GM18907 (cell line): ENCODE results near the gene FSTL1.
"Not testable (repeated sequence)": the region's sequence is repeated elsewhere in the genome, so short reads cannot be mapped to it uniquely, and the experiment has no call there.

Experiments
- ATAC-seq: cut with Tn5 transposase; IDR thresholded peaks from one replicate; pipeline ENCODE4 v1.9.1; 2021; ENCODE audit warnings: mild to moderate bottlenecking, moderate library complexity; ENCODE audit not compliant: unreplicated experiment

The FSTL1 gene

DNA sequence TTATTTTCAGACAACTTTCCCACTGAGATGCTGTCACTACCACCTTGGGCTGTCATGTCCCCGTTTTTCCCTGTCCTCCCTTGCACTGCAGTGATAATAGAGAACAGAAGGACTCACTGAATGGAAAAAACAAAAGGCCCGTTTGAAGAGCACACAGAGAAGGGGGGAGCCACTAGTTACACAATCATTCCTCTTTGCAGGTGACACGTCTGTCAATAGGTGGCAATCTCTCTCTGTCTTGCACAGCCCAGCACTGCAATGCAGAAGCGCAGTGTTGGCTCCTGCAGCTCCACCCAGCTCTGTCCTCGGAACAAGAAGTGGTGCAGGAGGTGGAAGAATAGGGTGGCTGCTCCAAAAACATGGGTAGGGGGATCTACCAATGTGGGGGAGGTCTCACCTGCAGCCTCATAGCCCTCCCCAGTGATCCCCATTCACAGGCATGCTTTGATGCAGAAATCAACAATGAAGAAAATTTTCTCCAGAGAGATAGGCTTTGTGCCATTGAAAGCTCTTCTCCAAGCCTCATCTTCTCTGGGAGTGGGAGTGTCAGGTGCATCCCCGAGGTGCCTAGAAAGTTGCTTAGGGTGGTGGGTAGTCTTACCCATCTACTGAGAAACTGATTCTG lies 31.8 kb downstream of the FSTL1 start:
- peak; percentile 44 for ATAC-seq

DNA sequence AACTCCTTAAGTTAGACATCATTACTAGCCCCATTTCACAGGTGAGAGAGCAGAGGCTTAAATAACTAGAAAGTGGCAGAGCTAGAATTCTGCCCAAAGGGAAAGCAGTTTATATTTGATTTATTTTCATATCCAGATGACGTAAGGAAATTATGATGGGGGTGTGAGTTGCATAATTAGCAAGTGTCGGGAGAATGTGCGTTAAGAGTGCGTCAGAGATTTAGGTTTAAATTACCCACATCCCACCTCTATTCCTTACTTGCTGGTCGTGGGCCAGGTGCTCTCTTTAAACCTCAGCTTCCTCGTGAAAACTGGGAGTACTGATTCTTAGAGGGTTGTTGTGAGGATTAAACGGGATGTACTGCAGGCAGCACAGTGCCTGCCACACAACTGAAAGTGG lies 32.3 kb downstream of the FSTL1 start:
- ATAC-seq = no peak

DNA sequence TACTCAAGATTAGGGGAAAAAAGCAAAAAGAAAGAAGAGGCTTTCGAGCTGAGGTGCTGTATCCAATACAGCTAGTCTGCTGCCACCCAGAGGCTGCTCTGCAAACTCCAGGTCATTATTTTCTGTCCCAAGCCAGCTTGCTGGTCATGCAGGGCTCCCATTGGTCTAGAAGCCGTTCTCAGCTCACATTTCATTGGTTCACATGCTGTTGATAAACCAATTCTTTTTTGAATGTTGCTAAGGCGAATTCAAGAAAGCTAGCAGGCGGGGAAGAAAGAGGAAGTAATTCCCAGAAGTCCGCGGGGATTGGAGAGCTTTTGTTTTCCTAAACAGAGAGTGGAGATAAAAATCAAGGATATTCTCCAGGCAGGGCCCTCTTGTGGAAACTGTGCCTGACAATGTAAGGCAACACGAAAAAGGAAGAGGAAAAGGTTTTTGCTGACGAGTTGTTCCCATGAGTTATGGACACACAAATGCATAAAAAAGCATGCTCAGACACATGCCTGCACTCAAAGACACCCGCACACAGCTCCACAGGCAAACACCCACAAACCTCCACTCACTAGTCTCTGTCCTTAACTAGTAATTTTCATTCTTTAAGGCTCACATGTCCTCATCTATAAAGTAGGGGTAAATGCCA lies 33.4 kb downstream of the FSTL1 start:
- ATAC-seq = peak; percentile 100

DNA sequence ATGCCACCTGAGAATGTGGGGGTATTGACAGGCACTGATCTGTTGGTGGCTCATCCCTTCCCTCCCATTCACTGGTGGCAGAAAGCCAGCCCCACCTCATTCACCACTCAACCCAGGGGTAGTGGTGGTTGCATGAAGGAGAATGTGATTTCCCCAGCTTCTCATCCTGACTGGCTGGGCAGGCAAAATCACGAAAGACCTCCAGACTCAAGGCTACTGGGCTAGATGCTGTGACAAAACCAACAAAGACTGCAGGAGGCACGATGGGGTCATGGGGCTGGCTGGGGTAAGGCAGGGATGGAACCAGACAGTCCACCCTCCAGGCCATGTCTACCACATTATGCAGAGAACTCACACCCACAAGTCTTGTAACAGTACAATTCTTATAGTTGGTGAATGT lies 33.9 kb downstream of the FSTL1 start:
- ATAC-seq = peak; percentile 41

DNA sequence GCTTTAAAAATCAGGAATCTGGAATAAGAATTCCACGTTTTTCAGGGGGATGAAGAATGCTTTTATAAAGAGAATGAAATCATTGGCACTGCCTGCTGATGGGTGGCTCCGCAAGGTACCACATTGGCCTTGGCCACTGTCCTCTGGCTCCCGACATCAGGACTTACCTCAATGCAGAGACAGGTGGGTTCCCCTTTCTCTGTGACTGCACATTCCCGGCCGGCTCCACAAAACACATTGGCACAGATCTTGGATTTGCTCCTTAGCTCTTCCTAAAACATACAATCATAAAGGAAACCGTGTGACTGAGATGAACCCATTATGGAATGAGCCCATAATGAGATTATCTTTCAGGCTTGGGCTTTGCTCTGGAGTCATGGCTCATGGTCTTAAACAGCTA lies 35.0 kb downstream of the FSTL1 start:
- no peak for ATAC-seq

DNA sequence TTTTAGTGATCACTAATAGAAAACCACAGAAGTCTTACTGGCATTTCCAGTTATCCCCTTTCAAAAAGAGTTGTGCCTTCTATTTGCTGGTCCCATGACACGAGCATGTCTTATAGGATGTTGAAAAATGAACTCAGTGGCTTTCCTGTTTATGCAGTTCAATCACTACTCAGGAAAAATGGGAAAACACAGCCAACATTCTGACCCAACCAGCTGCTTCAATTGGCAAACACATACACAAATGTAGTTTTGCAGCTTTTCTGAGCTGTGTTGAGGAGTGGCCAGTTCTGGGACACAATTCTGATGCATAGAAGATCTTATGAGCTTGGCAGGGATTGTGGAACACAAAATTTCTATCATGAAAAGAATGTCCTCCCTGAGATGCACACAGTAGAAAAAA lies 40.3 kb downstream of the FSTL1 start:
- ATAC-seq = no peak

DNA sequence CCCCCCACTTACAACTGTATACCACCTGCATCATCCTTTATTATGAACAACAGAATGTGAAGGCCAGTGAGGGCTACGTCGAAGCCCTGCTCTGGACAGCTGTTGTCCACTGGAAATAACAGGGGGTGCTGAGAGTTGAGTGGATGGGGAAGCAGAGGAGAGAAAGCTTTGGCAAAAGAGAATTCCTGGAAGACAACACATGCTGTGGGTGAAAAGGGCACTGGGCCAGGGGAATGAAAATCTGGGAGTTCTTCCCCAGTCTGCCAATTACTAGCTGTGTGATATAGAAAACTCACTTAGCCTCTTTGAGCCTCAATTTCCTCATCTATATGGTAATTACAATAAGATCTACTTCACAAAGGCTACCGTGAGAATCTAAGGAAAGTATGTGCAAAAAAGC lies 40.7 kb downstream of the FSTL1 start:
- ATAC-seq = no peak

DNA sequence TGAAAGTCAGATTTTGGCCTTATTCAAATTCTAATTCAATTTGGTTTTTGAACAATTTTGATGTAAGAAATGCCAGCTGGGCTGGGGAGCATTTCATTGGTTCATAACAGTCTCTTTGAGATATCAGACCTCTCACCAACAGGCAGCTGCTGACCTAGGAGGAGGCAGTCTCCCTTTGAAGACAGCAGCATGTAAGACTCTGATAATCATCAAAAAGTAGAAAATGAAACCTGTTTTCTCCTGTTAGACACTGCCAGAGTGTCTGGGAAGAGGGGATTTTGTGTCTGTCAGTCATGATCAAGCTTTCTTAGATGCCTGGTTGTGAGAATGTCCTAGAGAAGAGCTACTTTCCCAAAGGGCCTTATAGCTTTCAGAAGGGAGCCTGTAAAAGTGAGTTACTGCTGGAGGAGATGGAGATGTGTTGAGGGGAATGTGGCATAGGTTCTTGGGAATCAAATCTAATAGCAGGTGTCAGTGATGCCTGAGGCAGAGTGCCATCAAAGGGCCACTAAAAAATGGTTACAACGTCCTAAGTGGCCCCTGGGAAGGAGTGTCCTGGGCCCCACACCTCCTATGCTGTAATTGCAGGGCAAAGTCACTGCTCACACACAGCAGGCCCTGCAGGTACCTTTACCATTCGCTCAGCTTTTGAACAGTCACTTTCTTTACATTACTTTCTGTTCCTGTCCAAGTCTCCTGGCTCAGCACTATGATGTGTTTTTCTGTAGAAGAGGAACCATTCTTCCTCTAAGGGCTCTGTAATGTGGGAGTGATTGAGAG lies 43.1 kb downstream of the FSTL1 start:
- no peak for ATAC-seq

DNA sequence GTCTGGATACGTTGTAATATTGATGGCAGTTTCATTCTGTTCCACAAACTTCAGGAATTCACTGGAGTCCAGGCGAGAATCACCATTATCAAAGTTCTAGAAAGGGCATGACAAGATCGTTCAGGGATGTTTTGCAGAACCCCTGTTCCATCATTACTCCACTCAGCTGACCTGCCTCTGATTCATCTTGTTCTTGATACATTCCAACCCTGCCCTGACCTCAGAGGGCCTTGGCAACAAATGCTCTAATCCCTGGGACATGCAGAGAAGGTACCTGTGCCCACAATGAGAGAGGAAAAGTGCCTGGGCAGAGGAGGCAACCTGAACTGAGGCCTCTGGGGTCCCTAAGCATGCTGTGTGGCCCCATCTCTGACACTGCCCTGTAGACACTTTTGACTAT lies 45.9 kb downstream of the FSTL1 start:
- no peak for ATAC-seq

DNA sequence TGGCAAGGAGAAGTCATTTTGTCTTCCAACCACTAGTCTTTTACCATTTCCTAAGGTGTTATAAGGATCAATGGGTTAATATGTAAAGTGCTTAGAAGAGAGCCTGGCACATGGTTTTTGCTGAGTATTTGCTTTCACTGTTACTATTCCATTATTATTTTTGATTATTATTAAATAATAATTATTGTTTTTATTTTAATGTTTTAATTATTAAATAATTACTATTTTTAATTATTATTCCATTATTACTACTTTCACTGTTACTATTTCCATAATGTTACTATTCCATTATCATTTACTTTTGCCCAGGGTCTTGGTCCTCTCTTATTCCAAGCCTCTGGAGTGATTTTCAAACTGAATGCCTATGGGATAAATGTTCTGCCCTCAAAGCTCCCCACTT lies 48.5 kb downstream of the FSTL1 start:
- no peak for ATAC-seq

DNA sequence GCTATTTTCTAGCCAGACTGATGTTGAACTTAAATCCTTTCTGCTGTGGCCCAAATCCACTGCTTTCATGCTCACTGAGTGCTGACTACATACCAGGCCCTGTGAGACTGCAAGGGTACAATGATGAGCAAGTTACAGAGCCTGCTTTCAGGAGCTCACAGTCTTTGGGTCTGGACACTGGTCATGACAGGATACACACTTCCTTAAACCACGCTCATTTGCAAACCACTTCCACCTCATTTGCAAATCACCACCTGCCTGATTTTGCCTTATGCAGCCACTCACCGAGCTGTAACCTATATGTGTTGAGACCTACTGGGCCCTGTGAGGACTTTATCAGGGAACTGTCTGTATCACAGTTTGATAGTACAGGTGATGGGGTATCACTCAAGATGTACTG lies 51.4 kb downstream of the FSTL1 start:
- peak; percentile 97 for ATAC-seq

DNA sequence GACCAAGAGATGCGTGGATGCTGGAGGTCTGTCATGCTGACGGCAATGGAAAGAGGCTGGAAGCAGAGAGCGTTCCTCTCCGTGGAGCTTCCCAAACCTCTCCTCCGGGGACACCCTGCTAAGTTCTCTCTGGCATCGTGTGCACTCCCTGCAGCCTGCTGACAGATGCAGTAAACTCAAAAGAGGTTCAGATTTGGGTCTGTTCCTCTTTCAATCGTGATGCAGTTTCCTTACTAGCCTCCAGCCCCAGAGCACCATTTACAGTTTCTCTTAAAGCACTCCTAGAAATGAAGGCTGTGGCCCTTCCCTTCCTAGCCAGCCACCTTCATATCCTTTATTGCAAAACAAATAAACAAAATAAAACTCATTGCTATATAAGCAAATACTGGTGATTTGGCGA lies 54.3 kb downstream of the FSTL1 start:
- no peak for ATAC-seq

DNA sequence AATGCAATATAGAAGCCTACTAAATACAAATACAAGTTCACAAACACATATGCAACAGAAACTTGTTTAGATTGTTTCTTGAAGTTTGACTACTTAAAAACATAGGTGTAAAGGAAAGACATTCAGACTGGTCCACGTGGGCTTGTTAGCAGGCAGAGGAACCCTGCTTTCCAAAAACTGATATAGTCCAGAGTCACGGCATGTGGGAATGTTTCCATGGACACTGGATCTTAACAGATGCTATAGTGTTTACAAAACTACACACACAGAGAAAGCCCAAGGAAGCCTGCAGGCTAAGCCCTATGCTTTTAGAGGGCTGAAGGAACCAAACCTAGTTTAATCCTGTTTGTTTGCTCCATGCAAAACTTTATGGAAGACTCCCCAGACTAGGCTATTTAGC lies 56.4 kb downstream of the FSTL1 start:
- no peak for ATAC-seq

DNA sequence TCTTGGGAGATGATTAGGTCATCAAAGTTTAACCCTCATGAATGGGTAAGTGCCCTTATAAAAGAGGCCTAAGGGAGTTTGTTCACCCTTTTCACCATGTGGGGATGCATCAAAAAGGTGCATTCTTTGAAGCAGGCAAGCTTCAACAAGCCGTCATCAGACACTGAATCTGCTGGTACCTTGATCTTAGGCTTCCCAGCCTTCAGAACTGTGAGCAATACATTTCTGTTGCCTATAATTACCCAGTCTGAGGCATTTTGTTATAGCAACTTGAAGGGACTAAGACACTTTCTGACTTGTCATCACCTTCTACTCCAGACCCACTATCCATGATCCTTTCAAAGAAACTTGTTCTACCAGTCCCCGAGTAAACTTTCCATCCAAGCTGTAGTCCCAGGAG lies 57.0 kb downstream of the FSTL1 start:
- ATAC-seq = no peak

DNA sequence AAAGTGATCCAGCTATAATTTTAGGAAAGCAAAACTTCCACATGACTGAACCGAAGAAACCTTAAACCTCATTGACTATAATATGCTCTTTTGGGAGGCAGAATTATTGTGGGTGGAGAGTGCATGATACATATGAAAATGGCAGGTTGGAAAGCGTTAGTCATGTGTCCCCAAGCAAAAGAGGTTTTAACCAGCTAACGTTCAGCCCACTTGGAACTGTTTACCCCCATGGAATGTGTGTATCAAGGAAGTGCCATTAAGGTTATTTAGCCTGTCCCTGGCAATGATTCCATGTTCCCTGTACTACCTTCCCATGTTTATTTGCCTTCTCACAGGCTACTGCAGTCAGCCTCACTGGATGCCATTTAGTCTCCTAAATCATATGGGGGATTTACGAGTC lies 57.5 kb downstream of the FSTL1 start:
- no peak for ATAC-seq

DNA sequence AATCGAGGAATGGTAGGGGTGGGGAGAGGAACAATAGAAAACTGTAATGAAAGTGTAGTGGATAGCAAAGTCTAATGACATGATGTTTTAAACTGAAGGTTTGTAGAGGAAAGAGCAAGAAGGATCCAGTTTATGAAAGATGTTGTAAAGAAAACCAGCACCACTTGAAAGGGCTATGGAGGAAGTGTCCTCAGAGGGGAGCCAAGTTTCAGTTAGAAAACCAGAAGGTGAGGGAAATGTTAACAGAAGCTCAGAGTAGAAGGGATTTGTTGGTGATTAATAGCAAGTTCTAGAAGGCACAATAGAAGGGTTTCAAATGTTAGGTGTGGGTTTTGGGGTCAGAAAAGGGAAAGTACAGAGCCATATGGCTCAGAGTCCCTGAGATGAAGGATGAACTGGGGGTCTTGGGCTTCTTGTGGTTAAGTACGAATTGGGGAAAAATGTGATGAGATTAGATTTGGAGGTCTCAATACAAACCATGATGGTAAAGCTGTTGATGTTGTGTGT lies 67.8 kb downstream of the FSTL1 start:
- ATAC-seq = no peak

DNA sequence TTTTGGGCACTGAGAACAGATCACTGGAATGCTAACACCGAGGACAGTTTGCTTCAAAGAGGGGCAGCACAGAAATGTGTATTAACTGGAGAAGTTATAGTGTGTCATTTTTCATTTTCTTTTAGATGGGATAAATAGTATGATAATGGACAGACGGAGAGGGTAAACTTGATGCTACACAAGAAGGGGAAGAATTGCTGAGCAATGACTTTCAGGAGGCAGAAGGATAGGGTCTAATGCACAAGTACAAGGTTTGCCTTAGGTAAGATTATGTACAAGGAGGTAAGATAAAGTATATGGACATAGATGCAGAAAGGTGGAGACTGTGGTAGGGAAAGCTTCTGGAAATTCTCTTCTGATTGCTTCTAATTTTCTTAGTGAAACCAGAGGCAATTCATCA lies 69.3 kb downstream of the FSTL1 start:
- no peak for ATAC-seq

DNA sequence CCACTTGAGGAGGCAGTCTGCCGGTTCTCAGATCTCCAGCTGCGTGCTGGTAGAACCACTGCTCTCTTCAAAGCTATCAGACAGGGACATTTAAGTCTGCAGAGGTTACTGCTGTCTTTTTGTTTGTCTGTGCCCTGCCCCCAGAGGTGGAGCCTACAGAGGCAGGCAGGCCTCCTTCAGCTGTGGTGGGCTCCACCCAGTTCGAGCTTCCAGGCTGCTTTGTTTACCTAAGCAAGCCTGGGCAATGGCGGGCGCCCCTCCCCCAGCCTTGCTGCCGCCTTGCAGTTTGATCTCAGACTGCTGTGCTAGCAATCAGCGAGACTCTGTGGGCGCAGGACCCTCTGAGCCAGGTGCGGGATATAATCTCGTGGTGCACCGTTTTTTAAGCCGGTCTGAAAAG lies 72.8 kb downstream of the FSTL1 start:
- ATAC-seq = not testable (repeated sequence)

DNA sequence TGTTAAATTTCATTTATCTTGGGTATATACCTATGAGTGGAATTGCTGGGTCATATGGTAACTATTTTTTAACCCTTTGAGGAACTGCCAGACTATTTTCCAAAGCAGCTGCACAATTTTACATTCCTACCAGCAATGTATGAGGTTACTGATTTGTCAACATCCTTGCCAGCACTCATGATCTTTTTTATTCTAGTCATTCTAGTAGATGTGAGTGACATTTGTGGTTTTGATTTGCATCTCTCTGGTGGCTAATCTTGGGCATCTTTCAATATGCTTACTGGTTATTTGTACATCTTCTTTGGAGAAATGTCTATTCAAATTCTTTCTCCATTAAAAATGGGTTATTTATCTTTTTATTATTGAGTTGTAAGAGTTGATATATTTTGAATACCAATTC lies 80.3 kb downstream of the FSTL1 start:
- peak; percentile 70 for ATAC-seq

DNA sequence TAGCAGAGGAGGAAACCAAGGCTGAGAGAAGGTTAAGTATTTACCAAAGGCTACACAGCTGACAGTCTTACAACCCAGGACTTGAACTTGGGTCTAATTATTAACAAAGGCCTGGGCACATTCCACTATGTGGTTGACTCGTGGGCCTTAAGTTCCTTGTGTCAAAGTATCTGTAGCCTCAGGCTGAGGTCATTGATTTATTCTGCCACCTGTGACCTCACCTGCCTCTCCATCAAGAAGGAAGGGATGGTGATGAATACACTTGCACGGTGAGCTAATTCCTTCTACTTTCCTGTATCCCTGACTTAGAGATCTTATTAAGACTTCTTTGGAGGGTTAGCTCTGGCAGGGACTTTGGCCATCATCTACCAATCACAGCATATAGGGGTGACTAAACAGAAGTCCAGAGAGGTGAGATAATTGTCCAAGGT lies 81.7 kb downstream of the FSTL1 start:
- peak; percentile 98 for ATAC-seq

DNA sequence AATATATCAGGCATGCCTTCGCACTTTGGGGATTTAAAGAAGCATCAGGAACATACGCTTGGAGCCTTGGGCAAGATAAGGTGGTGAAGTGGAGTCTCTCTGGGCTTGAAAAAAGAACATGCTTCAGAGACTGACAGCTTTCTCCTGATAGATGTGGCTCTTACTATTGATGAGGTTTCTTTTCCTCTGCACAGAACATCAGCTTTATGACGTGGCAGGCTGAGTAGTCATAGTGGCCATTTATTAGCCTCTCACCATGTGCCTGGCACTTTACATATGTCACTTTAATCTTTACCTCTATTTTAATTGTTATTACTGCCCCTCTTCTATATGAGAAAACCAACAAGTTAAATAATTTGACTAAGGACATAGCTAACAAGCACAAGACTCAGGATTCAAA lies 82.6 kb downstream of the FSTL1 start:
- peak; percentile 43 for ATAC-seq

DNA sequence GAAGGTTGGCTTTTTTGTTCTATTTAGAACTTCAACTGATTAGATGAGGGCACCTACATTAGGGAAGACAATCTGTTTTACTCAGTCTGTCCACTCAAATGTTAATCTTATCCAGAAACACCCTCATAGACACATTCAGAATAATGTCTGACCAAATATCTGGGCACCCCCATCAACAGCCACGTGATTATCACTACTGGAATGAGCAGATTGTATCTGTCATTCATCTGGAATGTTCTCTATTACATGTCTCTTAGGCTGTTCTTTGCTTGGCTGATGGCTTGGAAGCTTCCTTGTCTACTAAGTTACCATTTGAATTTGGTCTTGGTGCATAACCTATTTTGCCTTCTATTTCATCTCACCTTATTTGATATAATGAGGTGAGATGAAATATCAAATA lies 86.0 kb downstream of the FSTL1 start:
- ATAC-seq = no peak
